Stimulated activated CD8-positive, alpha-beta memory T cell treated with anti-CD3 and anti-CD28 coated beads, Interleukin-15, amount 100 ng/mL, for 48 hours (primary cell): ENCODE data around the gene CD99.
"Not testable (repeated sequence)": the region's sequence is repeated elsewhere in the genome, so short reads cannot be mapped to it uniquely, and the experiment has no call there.

Experiments
- DNase-seq, 2 donors: peaks; one replicate each; pipeline ENCODE4 v3.0.0-alpha.2; 2020; ENCODE audit warnings: low read depth in 2 of 2

Gene CD99

DNA sequence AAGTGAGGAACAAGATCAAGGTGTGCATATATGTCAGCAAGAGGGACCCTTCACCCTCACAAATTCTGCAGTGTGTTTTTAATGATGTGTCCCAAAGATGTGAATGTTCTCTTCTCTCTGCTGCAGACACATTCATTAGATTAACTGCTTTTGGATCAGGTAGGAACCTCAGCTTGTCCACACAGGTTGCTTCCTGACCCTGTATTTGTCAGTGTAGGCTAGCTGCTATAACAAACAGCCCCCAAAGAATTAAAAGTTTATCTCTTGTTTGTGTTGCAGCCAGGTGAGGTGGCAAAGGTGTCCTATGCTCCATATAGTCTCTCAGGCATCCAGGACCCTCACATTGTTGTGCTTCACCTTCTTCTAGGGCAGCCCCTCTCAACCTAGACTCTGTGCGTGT, 78.5 kb downstream of the CD99 start:
- no peak for DNase-seq

DNA sequence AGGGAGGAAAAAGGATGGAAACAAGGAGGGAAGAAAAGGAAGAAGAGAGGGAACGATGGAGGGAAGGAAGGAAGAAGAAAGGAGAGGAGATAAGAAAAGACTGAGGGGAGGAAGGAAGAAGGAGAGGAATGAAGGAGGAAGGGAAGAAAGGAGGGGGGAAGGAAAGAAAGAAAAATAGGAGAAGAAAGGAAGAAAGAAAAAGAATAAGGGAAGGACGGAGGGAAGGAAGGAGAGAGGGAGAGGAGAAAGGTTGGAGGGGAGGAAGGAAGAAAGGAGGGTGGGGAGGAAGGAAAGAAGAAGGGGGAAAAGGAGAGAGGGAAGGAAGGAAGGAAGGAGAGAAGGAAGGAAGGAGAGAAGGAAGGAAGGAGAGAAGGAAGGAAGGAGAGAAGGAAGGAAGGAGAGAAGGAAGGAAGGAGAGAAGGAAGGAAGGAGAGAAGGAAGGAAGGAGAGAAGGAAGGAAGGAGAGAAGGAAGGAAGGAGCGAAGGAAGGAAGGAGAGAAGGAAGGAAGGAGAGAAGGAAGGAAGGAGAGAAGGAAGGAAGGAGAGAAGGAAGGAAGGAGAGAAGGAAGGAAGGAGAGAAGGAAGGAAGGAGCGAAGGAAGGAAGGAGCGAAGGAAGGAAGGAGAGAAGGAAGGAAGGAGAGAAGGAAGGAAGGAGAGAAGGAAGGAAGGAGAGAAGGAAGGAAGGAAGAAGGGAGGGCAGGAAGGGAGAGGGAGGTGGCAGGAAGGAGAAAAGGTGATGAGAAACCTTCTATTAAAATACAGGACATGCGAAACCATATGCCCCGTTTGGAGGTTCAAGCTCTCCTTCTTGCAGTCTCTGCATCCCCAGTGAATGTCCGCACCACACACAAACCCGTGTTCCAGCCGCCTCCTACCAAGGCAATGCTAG, 82.3 kb downstream of the CD99 start:
- not testable (repeated sequence) for DNase-seq

DNA sequence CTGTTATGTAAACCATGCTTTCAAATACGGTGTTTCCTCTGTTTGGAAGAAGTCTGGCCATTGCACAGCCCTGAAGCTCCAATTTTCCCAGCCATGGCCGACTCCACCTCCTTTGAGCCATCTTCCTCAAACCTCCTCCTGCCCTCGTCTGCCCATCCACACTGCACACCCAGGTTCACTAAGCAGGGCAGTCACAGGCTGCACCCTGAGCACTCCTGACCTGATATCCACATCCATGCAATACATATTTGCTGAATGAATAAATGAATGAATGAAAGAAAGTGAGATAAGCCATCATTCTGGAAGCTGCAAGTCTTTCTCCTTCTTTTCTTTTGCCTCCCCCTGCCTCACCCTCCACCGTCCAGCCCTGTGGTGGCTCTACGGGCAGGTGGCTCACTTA, 83.0 kb downstream of the CD99 start:
- DNase-seq: no peak

DNA sequence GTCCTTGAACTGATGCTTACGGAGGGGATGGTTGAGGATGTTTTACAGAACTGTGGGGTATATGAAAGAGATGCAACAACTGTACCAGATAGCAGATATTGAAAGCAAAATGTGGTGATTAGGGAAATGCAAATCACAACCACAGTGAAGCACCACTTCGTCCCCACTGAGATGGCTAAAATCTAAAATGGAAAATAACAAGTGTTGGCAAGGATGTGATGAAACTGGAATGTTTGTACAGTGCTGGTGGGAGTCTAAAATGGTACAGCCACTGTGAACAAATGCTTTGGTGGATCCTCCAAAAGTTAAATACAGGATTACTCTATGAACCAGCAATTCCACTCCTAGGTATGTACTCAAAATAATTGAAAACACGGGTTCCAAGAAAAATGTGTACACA, 83.7 kb downstream of the CD99 start:
- DNase-seq: no peak

DNA sequence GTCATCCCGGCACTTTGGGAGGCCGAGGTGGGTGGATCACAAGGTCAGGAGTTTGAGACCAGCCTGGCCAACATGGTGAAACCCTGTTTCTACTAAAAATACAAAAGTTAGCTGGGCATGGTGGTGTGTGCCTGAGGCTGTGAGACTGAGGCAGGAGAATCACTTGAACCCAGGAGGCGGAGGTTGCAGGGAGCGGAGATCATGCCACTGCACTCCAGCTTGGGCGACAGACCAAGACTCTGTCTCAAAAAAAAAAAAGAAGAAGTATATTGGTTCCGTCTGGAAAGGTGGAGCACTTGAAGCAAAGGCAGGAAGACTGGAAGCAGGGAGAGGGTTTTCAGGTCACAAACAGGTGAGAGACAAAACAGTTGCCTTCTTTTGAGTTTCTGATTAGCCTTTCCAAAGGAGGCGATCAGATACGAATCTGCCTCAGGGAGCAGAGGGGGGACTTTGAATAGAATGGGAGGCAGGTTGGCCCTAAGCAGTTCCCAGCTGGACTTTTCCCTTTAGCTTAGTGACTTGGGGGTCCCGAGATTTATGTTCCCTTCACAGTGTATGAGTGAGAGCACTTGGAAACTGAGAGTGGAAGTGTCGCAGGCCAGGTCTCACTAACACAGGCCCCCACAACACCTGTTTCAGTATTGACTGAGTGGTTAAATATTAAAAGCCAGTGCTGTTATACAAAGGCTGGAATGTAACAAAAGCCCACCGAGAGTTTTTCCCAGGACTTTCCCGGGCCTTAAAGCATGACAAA, 89.6 kb downstream of the CD99 start:
- not testable (repeated sequence) for DNase-seq

DNA sequence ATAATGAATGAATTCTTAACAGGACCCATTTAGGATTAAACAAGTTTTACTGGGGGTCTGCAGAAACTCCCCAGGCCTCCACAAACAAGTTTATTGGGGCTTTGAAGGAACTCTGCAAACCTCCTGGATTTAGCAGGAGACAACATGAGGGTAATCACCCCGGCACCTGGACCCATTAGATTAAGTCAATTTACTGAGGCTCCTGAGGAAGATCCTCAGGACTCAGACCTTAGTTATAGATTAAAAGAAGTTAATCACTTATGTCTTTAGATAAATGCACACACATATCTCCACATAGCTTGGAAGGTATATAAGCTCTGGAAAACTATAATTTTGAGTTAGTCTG, 90.1 kb downstream of the CD99 start:
- no peak for DNase-seq

DNA sequence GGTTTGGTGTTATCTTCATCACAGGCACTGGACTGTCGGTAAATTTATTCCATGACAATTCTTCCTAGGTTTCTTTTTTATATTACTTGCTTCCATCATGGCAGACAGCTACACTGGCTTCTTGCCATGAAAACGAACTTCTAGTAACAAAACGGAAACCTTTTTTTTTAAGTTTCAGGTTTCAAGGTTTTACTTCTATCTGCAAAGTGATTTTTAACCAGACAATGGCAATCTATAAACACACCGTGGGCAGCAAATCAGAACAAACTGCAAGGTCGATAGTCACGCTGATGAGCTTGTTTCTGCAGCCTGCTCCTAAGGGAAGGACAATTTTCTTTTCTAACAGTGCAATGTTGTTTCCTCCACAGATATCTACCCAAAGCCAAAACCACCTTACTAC, 90.6 kb downstream of the CD99 start:
- DNase-seq: no peak

DNA sequence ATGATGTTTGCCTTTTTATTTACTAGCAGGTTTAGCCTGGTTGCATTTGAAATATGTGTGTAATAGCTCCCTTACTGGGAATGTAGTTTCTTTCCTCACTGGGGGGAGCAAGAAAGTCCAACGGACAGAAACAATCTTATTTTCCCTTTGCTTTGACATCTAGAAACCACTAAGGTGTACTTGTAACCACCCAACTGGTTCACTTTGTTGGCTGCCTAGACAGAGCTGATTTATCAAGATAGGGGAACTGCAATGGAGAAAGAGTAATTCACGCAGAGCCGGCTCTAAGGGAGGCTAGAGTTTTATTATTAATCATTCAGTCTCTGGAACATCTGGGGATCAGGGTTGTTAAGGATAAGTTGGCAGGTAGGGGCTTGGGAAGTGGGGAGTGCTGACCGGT, 91.1 kb downstream of the CD99 start:
- no peak for DNase-seq

DNA sequence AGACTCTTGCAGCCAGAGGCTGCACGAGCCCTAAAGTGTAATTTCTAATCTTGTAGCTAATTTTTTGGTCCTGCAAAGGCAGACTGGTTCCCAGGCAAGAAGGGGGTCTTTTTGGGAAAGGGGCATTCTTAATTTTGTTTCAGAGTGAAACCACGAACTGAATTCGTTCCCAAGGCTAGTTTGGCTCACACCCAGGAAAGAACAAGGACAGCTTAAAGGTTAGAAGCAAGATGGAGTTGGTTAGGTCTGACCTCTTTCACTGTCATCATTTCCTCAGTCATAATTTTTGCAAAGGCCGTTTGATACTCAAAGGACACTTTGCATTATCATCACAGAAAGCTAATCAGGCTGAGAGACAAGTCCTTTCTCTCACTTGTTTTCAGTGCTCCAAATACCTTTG, 91.7 kb downstream of the CD99 start:
- DNase-seq: no peak

DNA sequence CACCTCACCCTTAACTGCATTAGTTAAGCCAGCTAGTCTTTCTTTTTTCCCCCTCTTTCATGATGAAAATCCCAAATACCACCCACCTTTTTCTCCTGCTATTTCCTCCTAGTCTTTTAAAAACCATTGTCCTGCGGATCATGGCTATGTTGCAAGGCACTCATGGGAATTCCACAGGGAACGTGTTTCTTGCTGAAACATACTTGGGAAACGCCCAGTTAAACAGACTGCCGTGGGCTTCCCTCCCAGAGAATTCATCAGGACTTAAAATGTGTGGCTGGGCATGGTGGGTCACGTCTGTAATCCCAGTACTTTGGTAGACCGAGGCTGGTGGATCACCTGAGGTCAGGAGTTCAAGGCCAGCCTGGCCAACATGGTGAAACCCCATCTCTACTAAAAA, 92.9 kb downstream of the CD99 start:
- DNase-seq: no peak

DNA sequence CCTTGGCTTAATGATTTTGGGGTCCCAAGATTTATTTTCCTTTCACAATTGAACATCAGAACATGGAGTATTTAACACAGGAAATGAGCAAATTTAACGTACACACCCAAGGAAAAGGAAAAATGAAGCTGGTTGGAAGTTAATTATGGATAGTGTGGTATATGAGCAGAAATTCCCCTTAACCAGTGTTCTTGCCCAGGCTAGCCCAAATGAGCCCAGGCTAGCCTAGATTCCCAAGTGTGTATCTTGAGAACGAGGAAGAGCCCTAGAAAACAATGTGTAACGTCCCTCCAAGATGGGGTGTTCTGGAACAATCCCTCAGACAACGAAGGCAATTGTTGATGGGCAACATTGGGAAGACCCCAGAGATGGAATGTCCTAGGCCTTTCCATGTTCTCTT, 94.4 kb downstream of the CD99 start:
- no peak for DNase-seq

DNA sequence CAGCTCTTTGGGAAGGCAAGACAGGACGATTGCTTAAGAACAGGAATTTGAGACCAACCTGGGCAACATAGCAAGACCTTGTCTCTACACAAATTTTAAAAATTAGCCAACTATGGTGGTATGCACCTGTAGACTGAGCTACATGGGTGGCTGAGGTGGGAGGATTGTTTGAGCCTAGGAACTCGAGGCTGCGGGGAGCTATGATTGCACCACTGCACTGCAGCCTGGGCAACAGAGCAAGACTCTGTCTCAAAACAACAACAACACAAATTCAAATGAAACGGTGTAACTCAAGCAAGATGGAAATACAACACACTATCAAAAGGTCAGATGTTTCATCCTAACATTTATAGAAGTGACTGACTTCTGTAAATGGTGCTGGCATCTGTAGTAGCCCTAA, 97.9 kb downstream of the CD99 start:
- DNase-seq: no peak

DNA sequence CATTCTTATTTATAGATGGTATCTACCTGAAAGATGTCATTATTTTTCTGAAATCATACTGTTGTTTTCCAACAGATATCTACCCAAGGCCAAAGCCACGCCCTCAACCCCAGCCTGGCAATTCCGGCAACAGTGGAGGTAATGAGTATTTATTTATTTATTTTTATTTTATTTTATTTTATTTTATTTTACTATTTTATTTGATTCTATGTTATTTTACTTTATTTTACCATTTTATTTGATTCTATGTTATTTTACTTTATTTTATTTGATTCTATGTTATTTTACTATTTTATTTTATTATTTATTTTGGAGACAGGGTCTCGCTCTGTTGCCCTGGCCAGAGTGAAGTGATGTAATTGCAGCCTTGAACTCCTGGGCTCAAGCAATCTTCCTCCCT, 98.5 kb downstream of the CD99 start:
- DNase-seq: no peak
